HCT116 (cell line): ENCODE measurements around the gene SLC22A15. TPM values are rescaled to one million over a fixed set of nuclear protein-coding genes. Genes with fewer than 3 reads are reported as not detected.

ENCODE experiments used
- ATAC-seq: fragments of 200-7000 bp; cut with Tn5 transposase; 2 replicates; pipeline ENCODE4 v1.9.1; 2020; ENCODE audit warnings: mild to moderate bottlenecking, moderate library complexity
- BruUV-seq: library from RNA; stranded (reverse); fragments of 400-500 nt; replicated peaks from 2 replicates; lab custom pipeline; 2021; lab: Mats Ljungman, UMichigan
- CTCF ChIA-PET: fragments of 300-600 bp; sonication (Branson Sonifier 250); formaldehyde crosslinking; loops from one replicate; lab custom pipeline; 2021; ENCODE audit warnings: antibody characterized with exemption; lab: Charles Lee
- POLR2A ChIA-PET: fragments of 300-600, 350-600 bp; sonication (Branson Sonifier 250); formaldehyde crosslinking; loops from one replicate; lab custom pipeline; 2021; ENCODE audit warnings: antibody characterized with exemption; lab: Charles Lee
- RAD21 ChIA-PET, 2 experiments: fragments of 300-600 bp; sonication (Branson Sonifier 250); formaldehyde crosslinking; loops; one replicate each; lab custom pipeline; 2023; ENCODE audit warnings: low total read pairs in 2 of 2; ENCODE audit not compliant: uncharacterized antibody in 2 of 2, unreplicated experiment in 2 of 2, low non-redundant PET in 1 of 2; lab: Charles Lee
- DNase-seq: peaks from one replicate; pipeline ENCODE4 v3.0.0-alpha.2; 2010; ENCODE audit warnings: low read depth, low spot score
- H2AFZ ChIP-seq: fragments of 200-600 bp; shearing (Covaris generic), sonication (generic); 2 replicates; pipeline ENCODE4 v1.6.1; 2017; ENCODE audit warnings: low read depth, mixed run types, mixed read lengths, antibody characterized with exemption, low read length; ENCODE audit not compliant: poor library complexity, severe bottlenecking
- H3K27ac ChIP-seq: 2 replicates; pipeline ENCODE4 v1.5.1; 2012; ENCODE audit warnings: low read depth, low read length
- H3K27me3 ChIP-seq: fragments of 200-600 bp; sonication (generic); 2 replicates; pipeline ENCODE4 v1.6.1; 2016; ENCODE audit warnings: mixed run types, low read length, mixed read lengths; ENCODE audit not compliant: insufficient read depth
- H3K36me3 ChIP-seq, 2 experiments: fragments of 200-500 bp in 1 of 2; fragments of 200-600 bp in 1 of 2; sonication (Bioruptor generic) in 1 of 2; sonication (generic) in 1 of 2; 2 replicates each; pipeline versions ENCODE4 v1.5.1 to v1.6.1; 2014 to 2016; ENCODE audit warnings: low read length in 2 of 2, inconsistent platforms in 1 of 2, mixed read lengths in 1 of 2, mixed run types in 1 of 2; ENCODE audit not compliant: insufficient read depth in 2 of 2, control insufficient read depth in 1 of 2
- H3K4me1 ChIP-seq, 2 experiments: fragments of 200-600 bp in 1 of 2; sonication (generic) in 1 of 2; 2 replicates each; pipeline versions ENCODE4 v1.5.1 to v1.6.1; 2012 to 2017; ENCODE audit warnings: low read length in 2 of 2, inconsistent platforms in 1 of 2, mild to moderate bottlenecking in 1 of 2, mixed read lengths in 1 of 2, mixed run types in 1 of 2, moderate library complexity in 1 of 2; ENCODE audit not compliant: insufficient read depth in 2 of 2, control insufficient read depth in 1 of 2
- H3K4me2 ChIP-seq: fragments of 200-600 bp; sonication (generic); 2 replicates; pipeline ENCODE4 v1.6.1; 2017; ENCODE audit warnings: mixed run types, low read length, mixed read lengths
- H3K4me3 ChIP-seq, 2 experiments: fragments of 200-600 bp in 1 of 2; sonication (generic) in 1 of 2; replicated peaks in 1 of 2; 2 replicates each; pipeline ENCODE4 v1.5.1; 2011 to 2016; ENCODE audit warnings: low read length in 2 of 2, control low read depth in 1 of 2, low read depth in 1 of 2, mild to moderate bottlenecking in 1 of 2, mixed read lengths in 1 of 2, mixed run types in 1 of 2
- H3K79me2 ChIP-seq: fragments of 200-600 bp; sonication (generic); 2 replicates; pipeline ENCODE4 v1.6.1; 2017; ENCODE audit warnings: mild to moderate bottlenecking, mixed run types, low read length, moderate library complexity, mixed read lengths; ENCODE audit not compliant: insufficient read depth
- H3K9ac ChIP-seq: fragments of 200-600 bp; sonication (generic); 2 replicates; pipeline ENCODE4 v1.6.1; 2016; ENCODE audit warnings: low read length, mixed read lengths
- H3K9me2 ChIP-seq: fragments of 200-600 bp; sonication (generic), shearing (Covaris generic); 2 replicates; pipeline ENCODE4 v1.6.1; 2017; ENCODE audit warnings: mixed run types, mild to moderate bottlenecking, moderate library complexity; ENCODE audit not compliant: insufficient read depth
- H3K9me3 ChIP-seq, 2 experiments: fragments of 200-500 bp in 1 of 2; fragments of 200-600 bp in 1 of 2; sonication (Bioruptor generic) in 1 of 2; sonication (generic) in 1 of 2; 2 replicates each; pipeline ENCODE4 v1.6.1; 2014 to 2017; ENCODE audit warnings: low read length in 2 of 2, mixed read lengths in 2 of 2, inconsistent platforms in 1 of 2, low read depth in 1 of 2, mild to moderate bottlenecking in 1 of 2, mixed run types in 1 of 2, moderate library complexity in 1 of 2; ENCODE audit not compliant: control insufficient read depth in 1 of 2, insufficient read depth in 1 of 2
- H4K20me1 ChIP-seq: fragments of 200-600 bp; sonication (generic), shearing (Covaris generic); 2 replicates; pipeline ENCODE4 v1.6.1; 2017; ENCODE audit warnings: mixed run types, mild to moderate bottlenecking, moderate library complexity; ENCODE audit not compliant: insufficient read depth
- EGR1 ChIP-seq: IDR thresholded peaks from 2 replicates; pipeline ENCODE4 v1.6.1; 2012; ENCODE audit warnings: low read depth
- ELF1 ChIP-seq: IDR thresholded peaks from 2 replicates; pipeline ENCODE4 v1.6.1; 2012; ENCODE audit warnings: low read depth, borderline replicate concordance
- EZH2 ChIP-seq: fragments of 200-600 bp; sonication (generic); IDR thresholded peaks from 2 replicates; pipeline ENCODE4 v1.6.1; 2017; ENCODE audit warnings: antibody characterized with exemption, mixed run types
- EZH2phosphoT487 ChIP-seq: fragments of 200-600 bp; IDR thresholded peaks from 2 replicates; pipeline ENCODE4 v1.6.1; 2018; ENCODE audit warnings: antibody characterized with exemption, borderline replicate concordance
- FOSL1 ChIP-seq: IDR thresholded peaks from 2 replicates; pipeline ENCODE4 v1.6.1; 2012; ENCODE audit warnings: low read depth
- JUND ChIP-seq: IDR thresholded peaks from 2 replicates; pipeline ENCODE4 v1.6.1; 2012
- POLR2A ChIP-seq: IDR thresholded peaks from 2 replicates; pipeline ENCODE4 v1.7.0; 2011; ENCODE audit warnings: borderline replicate concordance; ENCODE audit not compliant: insufficient read depth, insufficient read length; ENCODE audit errors: extremely low read depth
- POLR2AphosphoS5 ChIP-seq: IDR thresholded peaks from 2 replicates; pipeline ENCODE4 v1.6.1; 2011; ENCODE audit warnings: mild to moderate bottlenecking, low read depth, low read length, moderate library complexity
- SIN3A ChIP-seq: IDR thresholded peaks from 2 replicates; pipeline ENCODE4 v1.6.1; 2012; ENCODE audit warnings: low read depth
- SP1 ChIP-seq: IDR thresholded peaks from 2 replicates; pipeline ENCODE4 v1.6.1; 2012; ENCODE audit warnings: low read depth
- SRF ChIP-seq: IDR thresholded peaks from 2 replicates; pipeline ENCODE4 v1.6.1; 2012; ENCODE audit warnings: low read depth
- TCF7L2 ChIP-seq: IDR thresholded peaks from 2 replicates; pipeline ENCODE4 v1.7.0; 2011; ENCODE audit warnings: borderline replicate concordance, inconsistent platforms; ENCODE audit not compliant: insufficient read depth, insufficient read length; ENCODE audit errors: extremely low read depth
- YY1 ChIP-seq: IDR thresholded peaks from 2 replicates; pipeline ENCODE4 v1.6.1; 2011; ENCODE audit warnings: low read length, low read depth, moderate library complexity, mild to moderate bottlenecking; ENCODE audit not compliant: insufficient replicate concordance; ENCODE audit errors: extremely low read depth
- ZFX ChIP-seq: fragments of 450-650 bp; IDR thresholded peaks from 2 replicates; pipeline ENCODE4 v1.6.1; 2017
- intact Hi-C: fragments of 100-400 bp; cut with micrococcal nuclease; formaldehyde crosslinking; loops from 2 replicates; pipeline ENCODE4 v1.10.0; 2022
- total RNA-seq: library from RNA; stranded (reverse); gene quantifications from one replicate; pipeline ENCODE4 v1.2.1, GENCODE V29; 2021; ENCODE audit not compliant: unreplicated experiment
- TF ChIP-seq, protein P1 (sequence below), 3 experiments: fragments of 200-600 bp in 1 of 3; sonication (generic) in 1 of 3; IDR thresholded peaks in 2 of 3; conservative IDR thresholded peaks in 1 of 3; 2 replicates each; pipeline ENCODE4 v1.5.1; 2012 to 2017; ENCODE audit warnings: low read depth in 2 of 3, low read length in 2 of 3, antibody characterized with exemption in 1 of 3, borderline replicate concordance in 1 of 3, control low read depth in 1 of 3, mild to moderate bottlenecking in 1 of 3, mixed read lengths in 1 of 3, mixed run types in 1 of 3, moderate library complexity in 1 of 3; ENCODE audit not compliant: insufficient read depth in 1 of 3
- TF ChIP-seq, protein P2 (sequence below): IDR thresholded peaks from 2 replicates; pipeline ENCODE4 v1.6.1; 2012
- TF ChIP-seq, protein P3 (sequence below): IDR thresholded peaks from 2 replicates; pipeline ENCODE4 v1.6.1; 2012
- TF ChIP-seq, protein P4 (sequence below): IDR thresholded peaks from 2 replicates; pipeline ENCODE4 v1.6.1; 2011; ENCODE audit warnings: mild to moderate bottlenecking, low read length, moderate library complexity; ENCODE audit not compliant: insufficient replicate concordance; ENCODE audit errors: extremely low read depth

The SLC22A15 gene
- total RNA-seq, 1 experiment from 2014 or later, result 3.1 TPM

DNA sequence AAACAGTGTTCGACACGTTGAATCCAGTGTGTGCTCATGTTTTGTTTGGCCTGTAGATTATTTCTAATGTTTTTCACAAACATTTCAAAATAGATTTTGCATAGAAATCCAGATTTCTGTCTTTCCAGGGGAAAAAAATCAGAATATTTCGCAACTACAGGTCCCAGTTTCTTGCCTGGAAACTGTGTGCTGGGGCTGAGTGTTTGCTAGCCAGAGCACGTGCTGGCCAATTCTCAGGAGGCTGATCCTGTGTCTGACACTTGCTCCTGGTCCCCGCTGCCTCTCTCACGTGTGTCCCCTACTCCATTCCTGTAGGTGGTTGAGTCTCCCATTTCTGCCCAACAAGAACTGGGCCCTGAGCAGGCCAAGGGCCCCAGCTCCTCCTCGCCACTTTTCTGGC, 137.3 kb downstream of the SLC22A15 start (continued):
- TF ChIP-seq, protein P1, sequence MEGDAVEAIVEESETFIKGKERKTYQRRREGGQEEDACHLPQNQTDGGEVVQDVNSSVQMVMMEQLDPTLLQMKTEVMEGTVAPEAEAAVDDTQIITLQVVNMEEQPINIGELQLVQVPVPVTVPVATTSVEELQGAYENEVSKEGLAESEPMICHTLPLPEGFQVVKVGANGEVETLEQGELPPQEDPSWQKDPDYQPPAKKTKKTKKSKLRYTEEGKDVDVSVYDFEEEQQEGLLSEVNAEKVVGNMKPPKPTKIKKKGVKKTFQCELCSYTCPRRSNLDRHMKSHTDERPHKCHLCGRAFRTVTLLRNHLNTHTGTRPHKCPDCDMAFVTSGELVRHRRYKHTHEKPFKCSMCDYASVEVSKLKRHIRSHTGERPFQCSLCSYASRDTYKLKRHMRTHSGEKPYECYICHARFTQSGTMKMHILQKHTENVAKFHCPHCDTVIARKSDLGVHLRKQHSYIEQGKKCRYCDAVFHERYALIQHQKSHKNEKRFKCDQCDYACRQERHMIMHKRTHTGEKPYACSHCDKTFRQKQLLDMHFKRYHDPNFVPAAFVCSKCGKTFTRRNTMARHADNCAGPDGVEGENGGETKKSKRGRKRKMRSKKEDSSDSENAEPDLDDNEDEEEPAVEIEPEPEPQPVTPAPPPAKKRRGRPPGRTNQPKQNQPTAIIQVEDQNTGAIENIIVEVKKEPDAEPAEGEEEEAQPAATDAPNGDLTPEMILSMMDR (IDR thresholded peaks at IDR 0.05 in 2 of 3, conservative IDR thresholded peaks at IDR 0.05 in 1 of 3; ENCODE audit: borderline replicate concordance in 1 of 3, insufficient read depth in 1 of 3, low read depth in 2 of 3, low read length in 2 of 3), result no peak
- TF ChIP-seq POLR2AphosphoS5, result no peak
- no peak for TF ChIP-seq SP1
- no peak for TF ChIP-seq JUND
- TF ChIP-seq, protein P2, sequence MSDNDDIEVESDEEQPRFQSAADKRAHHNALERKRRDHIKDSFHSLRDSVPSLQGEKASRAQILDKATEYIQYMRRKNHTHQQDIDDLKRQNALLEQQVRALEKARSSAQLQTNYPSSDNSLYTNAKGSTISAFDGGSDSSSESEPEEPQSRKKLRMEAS, result no peak

DNA sequence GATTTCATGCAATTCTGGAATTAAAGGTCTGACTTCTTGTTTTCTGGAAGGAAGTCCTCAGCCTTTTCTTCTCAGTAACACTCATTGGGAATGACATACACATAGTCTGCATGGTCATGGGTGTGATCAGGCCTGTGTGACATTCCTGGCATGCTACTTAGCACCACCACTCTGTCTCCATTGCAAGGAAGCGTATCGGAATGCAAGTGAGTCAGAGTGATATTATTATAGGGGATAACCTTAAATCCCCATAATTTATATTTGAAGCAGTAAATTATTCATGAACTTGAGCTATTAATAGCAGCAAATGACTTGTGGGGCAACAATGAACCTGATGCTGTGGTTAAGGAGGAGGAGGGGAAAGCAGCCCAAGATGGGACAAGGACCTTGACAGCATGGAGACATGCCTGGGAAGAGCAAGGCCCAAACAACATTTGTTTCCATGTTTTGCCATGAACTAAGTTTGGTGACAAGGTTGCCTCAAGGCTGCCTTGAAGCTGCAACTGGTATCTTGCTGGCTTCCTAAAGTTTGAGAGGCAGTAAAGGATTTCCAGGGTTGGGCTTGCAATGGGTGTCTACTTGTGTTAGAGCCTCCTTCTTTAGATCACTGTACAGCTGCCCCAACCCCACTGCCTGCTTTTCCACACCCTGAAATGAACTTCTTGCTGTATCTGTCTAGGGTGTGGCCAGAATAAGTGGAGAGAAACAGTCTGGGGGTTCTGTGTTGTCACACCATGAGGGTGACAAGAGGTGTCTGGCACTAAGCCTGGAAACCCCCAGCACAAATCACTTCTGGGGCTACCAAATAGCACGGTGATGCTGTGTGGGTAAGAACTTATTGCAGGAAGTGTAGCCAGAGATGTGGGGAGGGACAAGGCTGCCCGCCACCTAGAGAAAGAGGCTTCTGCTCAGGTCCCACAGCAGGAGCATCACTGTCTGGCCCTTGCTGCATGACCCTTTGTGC, 139.4 kb downstream of the SLC22A15 start:
- H3K79me2 ChIP-seq, result no peaks in the 10 kb centered on the region
- intact Hi-C loops, result no loop called here
- no peaks in the 10 kb centered on the region for H3K9me2 ChIP-seq
- H2AFZ ChIP-seq, result no peak overlapping the region
- RAD21 ChIA-PET, result no interaction called here
- no peaks in the 10 kb centered on the region for H3K36me3 ChIP-seq
- no peak for TF ChIP-seq EGR1
- no peak for TF ChIP-seq ELF1
- TF ChIP-seq SIN3A, result no peak
- TF ChIP-seq ZFX, result no peak
- TF ChIP-seq TCF7L2, result no peak
- no peak for TF ChIP-seq YY1
- no peak for TF ChIP-seq SRF
- TF ChIP-seq POLR2A, result no peak
- TF ChIP-seq, protein P3, sequence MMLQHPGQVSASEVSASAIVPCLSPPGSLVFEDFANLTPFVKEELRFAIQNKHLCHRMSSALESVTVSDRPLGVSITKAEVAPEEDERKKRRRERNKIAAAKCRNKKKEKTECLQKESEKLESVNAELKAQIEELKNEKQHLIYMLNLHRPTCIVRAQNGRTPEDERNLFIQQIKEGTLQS, result no peak
- no peak for TF ChIP-seq EZH2
- TF ChIP-seq FOSL1, result no peak
- TF ChIP-seq SP1, result no peak
- no peak for TF ChIP-seq POLR2AphosphoS5
- no peak for TF ChIP-seq EZH2phosphoT487
- TF ChIP-seq, protein P2, result no peak
- TF ChIP-seq, protein P4, sequence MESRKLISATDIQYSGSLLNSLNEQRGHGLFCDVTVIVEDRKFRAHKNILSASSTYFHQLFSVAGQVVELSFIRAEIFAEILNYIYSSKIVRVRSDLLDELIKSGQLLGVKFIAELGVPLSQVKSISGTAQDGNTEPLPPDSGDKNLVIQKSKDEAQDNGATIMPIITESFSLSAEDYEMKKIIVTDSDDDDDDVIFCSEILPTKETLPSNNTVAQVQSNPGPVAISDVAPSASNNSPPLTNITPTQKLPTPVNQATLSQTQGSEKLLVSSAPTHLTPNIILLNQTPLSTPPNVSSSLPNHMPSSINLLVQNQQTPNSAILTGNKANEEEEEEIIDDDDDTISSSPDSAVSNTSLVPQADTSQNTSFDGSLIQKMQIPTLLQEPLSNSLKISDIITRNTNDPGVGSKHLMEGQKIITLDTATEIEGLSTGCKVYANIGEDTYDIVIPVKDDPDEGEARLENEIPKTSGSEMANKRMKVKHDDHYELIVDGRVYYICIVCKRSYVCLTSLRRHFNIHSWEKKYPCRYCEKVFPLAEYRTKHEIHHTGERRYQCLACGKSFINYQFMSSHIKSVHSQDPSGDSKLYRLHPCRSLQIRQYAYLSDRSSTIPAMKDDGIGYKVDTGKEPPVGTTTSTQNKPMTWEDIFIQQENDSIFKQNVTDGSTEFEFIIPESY, result no peak
- H4K20me1 ChIP-seq, result no peaks in the 10 kb centered on the region
- DNase-seq (no peak), ATAC-seq (peak; percentile 60; the same call in 1 of the 2 replicates)
- no peak overlapping the region for H3K27ac ChIP-seq
- no peak overlapping the region for H3K9ac ChIP-seq
- H3K4me1 ChIP-seq, result peaks cover 0 to 11% of the 10 kb centered on the region in 2 experiments; a peak in 2 of 4 replicates
- H3K4me2 ChIP-seq, result peak overlapping the region; percentile 25; the same call in 1 of the 2 replicates
- POLR2A ChIA-PET, result no interaction called here
- no peaks in the 10 kb centered on the region for H3K27me3 ChIP-seq
- no peaks in the 10 kb centered on the region for H3K9me3 ChIP-seq
- no TSS peak for BruUV-seq
- H3K4me3 ChIP-seq, result no peak overlapping the region
- CTCF ChIA-PET, result no interaction called here
